Activated naive CD8-positive, alpha-beta T cell treated with anti-CD3 and anti-CD28 coated beads, Interleukin-2, amount 10 ng/mL, durations not matched to agents 7 days and 5 days (primary cell): ENCODE data around the gene FAM89B. TPM values are rescaled to one million over a fixed set of nuclear protein-coding genes. Genes with fewer than 3 reads are reported as not detected.
A peak's percentile ranks its signal among the peaks of the same experiment; 100 is the strongest.

ENCODE experiments used
- ATAC-seq: fragments of 150-1000 bp; cut with Tn5 transposase; one replicate; pipeline ENCODE4 v1.10.0; 2021; ENCODE audit warnings: low read depth, moderate library complexity
- POLR2A ChIA-PET: fragments of 350-600 bp; sonication (Branson Sonifier 250); formaldehyde crosslinking; loops from one replicate; lab custom pipeline; 2021; ENCODE audit warnings: antibody characterized with exemption; lab: Charles Lee
- DNase-seq: peaks from one replicate; pipeline ENCODE4 v3.0.0; 2021
- H3K27ac Mint-ChIP-seq: one replicate; pipeline ENCODE4 v1.8.0; 2022; ENCODE audit warnings: mild to moderate bottlenecking, mixed read lengths
- H3K27me3 Mint-ChIP-seq: one replicate; pipeline ENCODE4 v1.8.0; 2022; ENCODE audit warnings: mild to moderate bottlenecking, moderate library complexity, mixed read lengths
- H3K36me3 Mint-ChIP-seq: one replicate; pipeline ENCODE4 v1.8.0; 2021; ENCODE audit warnings: mild to moderate bottlenecking, mixed read lengths
- H3K4me1 Mint-ChIP-seq: one replicate; pipeline ENCODE4 v1.8.0; 2021; ENCODE audit warnings: mixed read lengths
- H3K4me3 Mint-ChIP-seq: one replicate; pipeline ENCODE4 v1.8.0; 2022; ENCODE audit warnings: mild to moderate bottlenecking, moderate library complexity, mixed read lengths
- H3K9me3 Mint-ChIP-seq: one replicate; pipeline ENCODE4 v1.8.0; 2021; ENCODE audit warnings: mixed read lengths
- total RNA-seq, 2 experiments: library from RNA; stranded (reverse); gene quantifications; one replicate each; pipeline ENCODE4 v1.2.3, GENCODE V29; 2021

The FAM89B gene
- total RNA-seq, 2 experiments from 2014 or later, result 40.9 to 44.1 TPM

DNA sequence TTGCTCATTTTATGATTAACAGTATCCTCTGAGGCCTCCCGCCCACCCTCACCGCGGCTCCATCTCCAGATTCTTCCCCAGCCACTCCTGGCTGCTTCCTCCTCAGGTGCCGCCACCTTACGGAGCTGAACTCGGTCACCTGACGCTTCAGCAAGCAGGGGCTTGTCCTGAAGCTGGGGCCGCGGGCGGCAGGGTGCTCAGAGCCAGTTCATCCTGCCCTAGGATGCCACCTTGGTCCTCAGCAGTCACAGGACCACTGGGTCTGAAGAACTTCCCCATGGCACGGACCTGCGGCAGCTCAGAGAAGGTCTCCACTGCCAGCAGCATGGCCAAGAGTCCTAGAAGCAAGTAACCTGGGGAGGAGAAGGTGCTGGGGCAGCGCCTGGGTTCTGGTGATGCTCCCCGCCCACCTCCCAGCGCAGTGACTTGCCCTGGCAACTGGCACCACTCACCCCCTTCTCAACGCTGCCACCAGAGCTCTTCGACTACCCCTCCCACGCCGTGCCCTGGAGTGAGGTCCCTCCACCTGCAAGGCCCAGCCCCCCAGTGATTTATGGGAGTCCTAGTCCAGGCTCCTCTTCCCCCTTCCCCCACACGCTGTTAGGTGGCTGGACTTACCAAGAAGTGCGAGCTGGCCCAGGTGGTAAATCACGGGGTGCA is 20.6 kb downstream of the FAM89B start:
- POLR2A ChIA-PET, result interaction anchor here (0.7 to 5.0 kb wide), 8 partner anchors 10 to 52 kb away, joined by 3 to 24 read pairs (median 4); partner anchors contain the start of genes EHBP1L1 and MAP3K11
- H3K27ac Mint-ChIP-seq, result no peak overlapping the region
- no peak for DNase-seq
- peaks cover 13% of the 10 kb centered on the region for H3K4me1 Mint-ChIP-seq
- no peaks in the 10 kb centered on the region for H3K9me3 Mint-ChIP-seq
- no peak overlapping the region for H3K4me3 Mint-ChIP-seq
- ATAC-seq, result no peak
- peaks cover 6% of the 10 kb centered on the region for H3K36me3 Mint-ChIP-seq
- no peaks in the 10 kb centered on the region for H3K27me3 Mint-ChIP-seq

DNA sequence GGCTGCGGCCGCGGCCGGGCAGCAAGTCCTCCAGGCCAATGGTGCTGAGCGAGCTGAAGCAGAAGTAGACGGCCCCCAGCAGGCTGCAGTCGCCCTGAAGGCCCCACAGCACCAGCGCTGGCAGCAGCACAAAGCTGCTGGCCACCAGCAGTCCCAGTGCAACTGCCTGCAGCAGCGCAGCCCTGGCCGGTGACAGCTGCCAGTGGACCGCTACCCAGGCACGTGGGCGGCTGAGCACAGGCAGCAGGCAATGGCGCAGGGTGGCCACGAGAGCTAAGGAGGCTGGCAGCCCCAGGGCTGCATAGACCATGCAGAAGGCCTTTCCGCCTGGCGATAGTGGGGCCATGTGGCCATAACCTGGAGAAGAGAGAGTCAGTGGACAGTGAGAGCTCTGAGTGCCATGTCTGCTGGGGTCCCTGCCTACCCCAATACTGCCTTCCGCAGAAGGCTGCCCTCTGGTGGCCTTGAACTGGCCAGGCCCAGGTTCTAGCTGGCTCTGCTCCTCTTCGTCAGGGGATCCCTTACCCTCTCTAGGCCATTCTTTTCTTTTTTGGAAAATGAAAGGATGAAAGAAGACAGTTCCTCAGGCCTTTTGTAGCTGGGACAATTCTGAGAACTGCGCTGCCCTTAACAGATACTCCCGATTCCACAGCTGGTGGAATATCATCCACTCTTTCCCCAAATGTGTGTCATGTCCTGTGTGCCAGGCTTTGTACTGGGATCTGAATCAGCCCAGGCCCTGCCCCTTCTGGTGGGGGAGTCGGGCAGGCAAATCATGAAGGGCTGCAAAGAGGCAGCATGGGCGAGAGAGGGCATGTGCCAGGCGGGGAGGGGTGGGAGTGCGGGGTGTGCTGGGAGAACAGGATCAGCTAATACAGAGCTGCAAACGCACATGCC is 21.4 kb downstream of the FAM89B start:
- peaks cover 5% of the 10 kb centered on the region for H3K36me3 Mint-ChIP-seq
- H3K9me3 Mint-ChIP-seq, result no peaks in the 10 kb centered on the region
- peaks cover 6% of the 10 kb centered on the region for H3K4me1 Mint-ChIP-seq
- no peak overlapping the region for H3K4me3 Mint-ChIP-seq
- peak; percentile 48 for ATAC-seq
- POLR2A ChIA-PET, result interaction anchor here (0.6 to 5.0 kb wide), 10 partner anchors 11 to 125 kb away, joined by 3 to 24 read pairs (median 4); partner anchors contain the start of genes EHBP1L1 and MAP3K11
- H3K27ac Mint-ChIP-seq, result peak overlapping the region; percentile 48
- peak; percentile 60 for DNase-seq
- H3K27me3 Mint-ChIP-seq, result no peaks in the 10 kb centered on the region

DNA sequence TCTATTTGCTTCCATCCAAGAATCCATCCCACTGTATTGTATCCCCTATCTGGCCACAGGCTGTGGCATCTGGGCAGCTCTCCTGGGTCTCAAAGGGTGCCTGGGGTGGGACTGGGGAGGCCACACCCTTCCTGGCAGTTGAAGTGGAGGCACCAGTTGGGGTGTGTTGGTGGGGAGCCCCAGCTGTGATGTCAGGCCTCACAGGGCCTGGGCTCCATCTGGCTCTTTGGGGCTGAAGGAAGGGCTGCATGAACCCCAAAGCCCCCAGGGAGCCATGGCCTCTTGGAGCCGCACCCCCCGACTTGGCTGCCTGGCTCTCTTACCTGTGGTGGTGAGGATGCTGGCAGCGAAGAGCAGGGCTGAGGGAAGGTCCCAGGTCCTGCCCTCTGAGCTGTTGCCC is 22.8 kb downstream of the FAM89B start:
- H3K4me3 Mint-ChIP-seq, result no peak overlapping the region
- POLR2A ChIA-PET, result interaction anchor here (0.5 to 5.0 kb wide), 6 partner anchors 10 to 63 kb away, joined by 3 to 24 read pairs (median 3); partner anchors contain the start of gene FAM89B
- ATAC-seq, result no peak
- peaks cover 4% of the 10 kb centered on the region for H3K36me3 Mint-ChIP-seq
- no peaks in the 10 kb centered on the region for H3K27me3 Mint-ChIP-seq
- H3K9me3 Mint-ChIP-seq, result no peaks in the 10 kb centered on the region
- DNase-seq, result no peak
- peak overlapping the region; percentile 63 for H3K27ac Mint-ChIP-seq
- H3K4me1 Mint-ChIP-seq, result no peaks in the 10 kb centered on the region

DNA sequence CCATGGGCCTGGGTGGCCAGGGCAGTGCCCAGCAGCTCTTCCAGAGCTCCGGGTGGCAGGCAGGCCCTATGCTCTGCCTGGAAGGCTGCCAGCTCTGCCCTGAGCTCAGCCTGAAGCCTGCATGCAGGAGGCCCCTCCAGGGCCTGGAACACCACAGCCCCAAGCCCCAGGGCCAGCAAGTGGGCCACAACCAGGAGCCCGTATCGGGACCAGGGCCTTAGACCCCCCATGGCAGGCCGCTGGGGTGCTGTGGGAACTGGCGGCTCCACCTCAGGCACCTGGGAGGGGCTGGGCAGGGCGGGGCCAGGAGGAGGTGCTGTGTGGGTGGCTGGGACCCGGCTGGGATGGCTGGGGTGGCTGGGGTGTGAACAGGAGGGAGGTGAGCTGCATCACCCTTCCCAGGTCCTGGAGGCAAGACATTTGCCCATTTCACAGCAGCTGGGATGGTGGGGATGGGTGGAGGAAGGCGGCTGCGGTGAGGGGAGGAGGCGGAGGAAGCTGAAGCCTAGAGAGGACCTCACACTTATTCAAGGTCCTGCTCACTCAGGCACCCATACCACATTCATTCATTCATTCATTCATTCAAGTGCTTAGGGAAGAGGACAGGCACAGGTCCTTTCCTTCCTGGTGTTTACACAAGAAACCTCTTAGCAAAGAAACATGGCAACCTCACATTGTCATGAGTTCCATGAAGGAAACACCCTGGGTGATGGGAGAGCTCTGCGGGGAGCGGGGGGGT is 23.4 kb downstream of the FAM89B start, which contains the start of gene KCNK7:
Gene KCNK7 (minus strand): TSS at position 258 of the 739 bp plus-strand sequence. CDS start 28 bp downstream, at position 230.
- DNase-seq (no peak), ATAC-seq (no peak)
- peaks cover under 1% of the 10 kb centered on the region for H3K36me3 Mint-ChIP-seq
- H3K4me3 Mint-ChIP-seq, result no peak within 1 kb of the TSS
- POLR2A ChIA-PET, result interaction anchor here (0.5 to 5.0 kb wide), 6 partner anchors 8 to 64 kb away, joined by 3 to 24 read pairs (median 3); partner anchors contain the start of gene FAM89B
- no peaks in the 10 kb centered on the region for H3K4me1 Mint-ChIP-seq
- H3K9me3 Mint-ChIP-seq, result no peaks in the 10 kb centered on the region
- H3K27ac Mint-ChIP-seq, result peak within 1 kb of the TSS; percentile 63
- no peaks in the 10 kb centered on the region for H3K27me3 Mint-ChIP-seq

DNA sequence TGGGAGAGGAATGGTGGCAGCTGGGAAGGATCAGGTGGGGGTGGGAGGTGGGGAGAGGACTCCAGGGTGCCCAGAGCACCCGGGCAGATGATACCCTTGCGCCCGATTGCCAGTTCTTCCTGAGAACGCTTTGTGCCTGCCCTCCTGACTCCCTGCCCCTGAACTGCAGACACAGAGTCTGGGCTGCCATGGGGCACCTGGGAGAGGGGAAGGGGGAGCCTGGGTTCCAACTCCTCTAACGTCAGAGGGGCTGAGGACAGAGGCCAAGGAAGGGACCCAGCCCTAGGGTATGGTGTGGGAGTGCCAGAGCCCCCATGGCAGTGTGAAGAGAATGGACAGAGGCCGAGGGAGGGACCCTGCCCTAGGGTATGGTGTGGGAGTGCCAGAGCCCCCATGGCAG is 24.2 kb downstream of the FAM89B start:
- ATAC-seq (no peak), DNase-seq (no peak)
- Mint-ChIP-seq H3K4me1 (no peaks in the 10 kb centered on the region), H3K36me3 (no peaks in the 10 kb centered on the region), H3K4me3 (no peak overlapping the region), H3K27me3 (no peaks in the 10 kb centered on the region), H3K9me3 (no peaks in the 10 kb centered on the region), H3K27ac (no peak overlapping the region)
- POLR2A ChIA-PET, result interaction anchor here (1.1 kb wide), 1 partner anchor 9 kb away, joined by 3 read pairs; no protein-coding TSS in a partner anchor

DNA sequence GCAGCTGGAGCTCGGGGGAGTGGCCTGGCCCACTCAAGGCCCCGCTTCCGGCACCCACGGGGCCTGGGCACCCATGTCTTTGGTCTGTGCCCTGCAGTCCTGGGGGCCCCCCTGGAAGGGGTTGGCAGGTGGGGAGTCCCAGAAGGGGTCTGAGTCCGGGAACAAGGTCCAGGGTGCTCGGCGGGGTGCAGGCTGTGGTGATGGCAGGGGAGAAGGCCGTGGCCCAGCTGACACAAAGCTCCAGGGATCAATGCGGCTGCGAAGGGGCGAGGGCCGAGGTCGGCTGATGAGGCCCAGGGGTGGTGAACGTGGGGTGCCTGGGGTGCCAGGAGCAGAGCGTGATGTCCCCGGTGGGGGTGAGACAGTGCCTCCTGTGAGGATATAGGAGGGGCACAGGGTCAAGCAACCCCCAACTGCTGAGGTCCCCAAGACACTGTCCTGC is 25.9 kb downstream of the FAM89B start:
- no peak for DNase-seq
- no peaks in the 10 kb centered on the region for H3K4me1 Mint-ChIP-seq
- H3K27ac Mint-ChIP-seq, result no peak overlapping the region
- POLR2A ChIA-PET, result interaction anchor here (0.6 to 1.7 kb wide), 2 partner anchors 13 to 21 kb away, joined by 3 to 4 read pairs; no protein-coding TSS in a partner anchor
- no peak overlapping the region for H3K4me3 Mint-ChIP-seq
- no peaks in the 10 kb centered on the region for H3K9me3 Mint-ChIP-seq
- peaks cover under 1% of the 10 kb centered on the region for H3K36me3 Mint-ChIP-seq
- H3K27me3 Mint-ChIP-seq, result no peaks in the 10 kb centered on the region
- ATAC-seq, result no peak

DNA sequence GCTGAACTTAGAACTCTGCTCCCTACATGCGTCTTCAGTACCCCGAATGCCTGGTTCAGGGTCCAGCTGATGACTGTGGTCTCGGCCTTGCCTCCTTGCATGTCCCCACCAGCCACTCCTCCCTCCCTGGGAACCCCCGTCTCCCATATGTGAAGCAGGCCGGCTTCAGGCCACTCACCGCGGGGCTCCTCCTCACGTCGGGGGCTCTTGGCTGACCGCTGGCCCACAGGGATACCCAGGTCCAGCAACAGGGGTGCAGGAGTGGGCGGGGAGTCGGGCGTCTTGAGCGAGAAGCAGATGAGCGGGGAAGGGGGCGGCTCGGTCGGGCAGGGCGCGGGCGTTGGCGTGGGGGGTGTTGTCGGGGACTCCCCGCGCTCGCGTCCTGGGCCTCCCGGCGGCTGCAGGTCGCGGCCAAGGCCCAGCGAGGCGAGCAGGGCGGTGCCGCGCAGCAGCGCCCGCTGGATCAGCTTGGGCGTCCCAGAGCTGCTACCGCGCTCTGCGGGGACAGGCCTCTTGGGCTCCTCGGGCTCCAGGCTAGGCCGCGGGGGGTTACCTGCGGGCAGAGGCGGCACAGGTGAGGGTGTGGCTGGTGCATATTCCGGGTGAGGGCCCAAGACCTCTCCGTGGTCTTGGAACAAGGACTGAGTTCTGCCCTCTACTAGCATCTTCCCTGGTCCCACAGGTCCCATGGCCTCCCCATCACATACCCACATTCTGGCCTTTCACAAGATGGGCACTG is 27.0 kb downstream of the FAM89B start:
- H3K4me3 Mint-ChIP-seq, result no peak overlapping the region
- DNase-seq (no peak), ATAC-seq (no peak)
- no peaks in the 10 kb centered on the region for H3K27me3 Mint-ChIP-seq
- H3K9me3 Mint-ChIP-seq, result no peaks in the 10 kb centered on the region
- no peak overlapping the region for H3K27ac Mint-ChIP-seq
- H3K4me1 Mint-ChIP-seq, result no peaks in the 10 kb centered on the region
- peaks cover 5% of the 10 kb centered on the region for H3K36me3 Mint-ChIP-seq
- POLR2A ChIA-PET, result interaction anchor here (0.7 kb wide), 1 partner anchor 53 kb away, joined by 4 read pairs; no protein-coding TSS in a partner anchor

DNA sequence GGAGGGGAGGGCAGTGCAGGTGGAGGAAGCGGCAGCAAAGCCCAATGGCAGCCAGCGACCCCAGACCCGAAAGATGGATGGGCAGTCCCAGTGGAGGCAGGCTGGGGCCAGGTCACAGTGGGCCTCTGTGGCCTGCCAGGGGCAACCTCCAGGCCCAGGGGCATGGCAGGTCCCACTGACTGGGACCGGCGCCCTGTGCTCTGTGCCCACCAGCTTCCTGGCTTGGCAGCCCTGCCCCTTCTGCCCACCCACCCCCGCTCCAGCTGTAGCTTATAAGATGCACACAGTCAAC is 27.6 kb downstream of the FAM89B start:
- Mint-ChIP-seq H3K9me3 (no peaks in the 10 kb centered on the region), H3K27ac (no peak overlapping the region)

DNA sequence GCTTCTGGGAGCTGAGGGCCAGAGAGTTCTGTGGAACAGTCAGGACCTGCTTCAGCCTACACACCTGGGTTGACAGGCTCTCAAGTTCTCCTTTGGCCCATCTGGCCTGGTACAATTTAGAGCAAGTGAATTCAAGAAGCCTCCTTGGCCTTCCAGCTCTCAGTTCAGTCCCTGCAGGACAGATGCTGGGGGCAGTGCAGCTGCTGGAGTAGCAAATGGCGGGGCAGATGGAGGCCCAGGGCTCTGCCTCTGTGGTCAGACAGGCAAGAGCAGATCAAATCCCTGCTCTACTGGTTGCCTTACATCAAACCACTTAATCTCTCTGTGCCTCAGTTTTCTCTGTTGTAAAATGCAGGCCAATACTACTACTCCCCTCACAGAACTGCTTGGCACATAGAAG is 31.9 kb downstream of the FAM89B start:
- Mint-ChIP-seq H3K9me3 (no peaks in the 10 kb centered on the region), H3K27me3 (no peaks in the 10 kb centered on the region), H3K27ac (no peak overlapping the region), H3K4me3 (no peak overlapping the region), H3K36me3 (peaks cover 7% of the 10 kb centered on the region), H3K4me1 (no peaks in the 10 kb centered on the region)
- no peak for DNase-seq
- POLR2A ChIA-PET, result interaction anchor here (0.8 to 1.4 kb wide), 3 partner anchors 8 to 17 kb away, joined by 3 to 5 read pairs (median 4); partner anchors contain the start of gene PCNX3
- no peak for ATAC-seq

More for the DNA sequence above, 27.6 kb downstream of the FAM89B start:
- ATAC-seq, result no peak
- no peaks in the 10 kb centered on the region for H3K4me1 Mint-ChIP-seq
- no peaks in the 10 kb centered on the region for H3K27me3 Mint-ChIP-seq
- POLR2A ChIA-PET, result interaction anchor here (0.7 kb wide), 1 partner anchor 53 kb away, joined by 4 read pairs; no protein-coding TSS in a partner anchor
- DNase-seq, result no peak
- H3K36me3 Mint-ChIP-seq, result peaks cover 5% of the 10 kb centered on the region
- no peak overlapping the region for H3K4me3 Mint-ChIP-seq

DNA sequence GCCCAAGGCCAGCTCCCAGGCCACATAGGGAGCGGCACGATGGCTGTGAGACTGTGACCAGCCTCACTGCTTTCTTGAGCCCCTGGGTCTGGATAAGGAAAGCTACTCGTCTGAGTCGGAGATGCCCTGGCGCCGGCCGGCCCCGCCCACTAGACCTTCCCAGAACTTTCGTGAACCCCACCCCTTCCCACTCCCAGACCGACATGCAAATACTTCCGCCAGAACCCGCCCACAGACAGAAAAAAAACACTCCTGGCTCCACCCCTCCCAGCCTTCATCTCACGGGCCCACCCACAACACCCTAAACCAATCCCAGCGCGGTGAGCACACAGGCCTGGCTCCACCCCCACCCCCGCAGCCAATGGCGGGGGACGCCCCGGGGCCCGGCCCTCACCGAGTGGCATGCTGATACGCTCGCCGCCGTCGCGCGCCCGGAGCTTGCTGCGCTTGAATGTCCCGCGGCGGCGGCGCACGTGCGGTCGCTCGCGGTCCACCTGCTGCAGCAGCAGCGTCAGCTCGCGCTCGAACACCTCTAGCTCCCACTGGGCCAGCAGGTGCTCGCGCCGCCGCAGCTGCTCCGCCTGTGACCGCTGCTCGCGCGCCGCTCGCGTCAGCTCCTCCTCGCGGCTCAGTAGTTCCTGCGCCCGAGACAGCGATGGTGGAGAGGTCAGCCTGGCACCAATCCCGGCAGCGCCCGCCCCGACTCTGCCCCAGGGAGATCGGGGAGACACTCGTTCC is 34.7 kb downstream of the FAM89B start:
- no peaks in the 10 kb centered on the region for H3K9me3 Mint-ChIP-seq
- POLR2A ChIA-PET, result interaction anchor here (0.5 kb wide), 1 partner anchor 98 kb away, joined by 3 read pairs; no protein-coding TSS in a partner anchor
- H3K27ac Mint-ChIP-seq, result no peak overlapping the region
- ATAC-seq (no peak), DNase-seq (no peak)
- no peaks in the 10 kb centered on the region for H3K27me3 Mint-ChIP-seq
- no peak overlapping the region for H3K4me3 Mint-ChIP-seq
- peaks cover 14% of the 10 kb centered on the region for H3K4me1 Mint-ChIP-seq
- peaks cover 9% of the 10 kb centered on the region for H3K36me3 Mint-ChIP-seq

DNA sequence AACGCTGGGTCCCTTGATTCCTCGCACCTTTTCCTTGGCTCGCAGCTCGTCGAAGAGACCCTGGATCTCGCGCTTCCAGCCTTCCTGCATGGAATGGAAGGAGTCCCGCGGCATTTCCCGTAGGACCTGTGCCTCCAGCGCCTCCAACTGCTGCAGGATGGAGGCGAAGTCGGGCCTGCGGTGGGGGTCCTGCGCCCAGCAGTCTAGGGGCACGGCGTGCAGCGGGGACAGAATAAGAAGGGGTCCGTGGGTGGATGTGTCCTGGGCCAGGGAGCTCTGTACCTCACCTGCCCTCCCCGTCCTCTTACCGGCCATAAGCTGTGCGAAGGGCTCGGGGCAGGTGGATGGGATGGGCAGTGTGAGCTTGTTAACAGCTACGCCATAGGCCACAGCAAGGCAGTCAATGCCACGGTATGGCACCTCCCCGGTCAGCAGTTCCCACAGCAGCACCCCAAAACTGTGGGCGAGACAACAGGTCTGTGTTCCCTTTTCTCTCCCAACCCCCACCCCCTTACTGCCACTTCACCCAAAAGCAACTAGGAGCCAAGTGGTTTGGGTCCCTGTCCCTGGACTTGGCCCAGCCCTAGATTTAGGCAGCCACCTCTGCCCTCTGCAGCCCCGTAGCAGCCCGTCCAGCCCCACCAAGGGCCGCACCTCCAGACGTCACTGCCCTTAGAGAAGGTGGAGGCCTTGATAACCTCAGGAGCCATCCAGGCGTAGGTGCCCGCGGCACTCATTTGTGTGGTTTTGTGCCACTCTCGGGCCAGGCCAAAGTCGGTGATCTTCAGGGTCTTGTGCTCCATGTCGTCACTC is 35.5 kb downstream of the FAM89B start:
- POLR2A ChIA-PET, result interaction anchor here (0.5 kb wide), 1 partner anchor 99 kb away, joined by 3 read pairs; no protein-coding TSS in a partner anchor
- H3K27me3 Mint-ChIP-seq, result no peaks in the 10 kb centered on the region
- no peak for DNase-seq
- no peak overlapping the region for H3K27ac Mint-ChIP-seq
- peaks cover 11% of the 10 kb centered on the region for H3K36me3 Mint-ChIP-seq
- H3K4me1 Mint-ChIP-seq, result peaks cover 20% of the 10 kb centered on the region
- no peak overlapping the region for H3K4me3 Mint-ChIP-seq
- ATAC-seq, result no peak
- H3K9me3 Mint-ChIP-seq, result no peaks in the 10 kb centered on the region
